GM18870 (cell line): ENCODE data around the gene PDE6A.
A peak's percentile ranks its signal among the peaks of the same experiment; 100 is the strongest.

Source experiments
- ATAC-seq: cut with Tn5 transposase; IDR thresholded peaks from one replicate; pipeline ENCODE4 v1.9.1; 2021; ENCODE audit warnings: moderate library complexity; ENCODE audit not compliant: unreplicated experiment

Gene PDE6A

GRCh38 chr5:149820536-149821510 lies 123.8 kb downstream of the PDE6A start:
- no peak for ATAC-seq

- ATAC-seq: no peak
These were observed 124.6 kb downstream of the PDE6A start for GRCh38 chr5:149820012-149820411.

- ATAC-seq: no peak
These were observed 126.5 kb downstream of the PDE6A start for GRCh38 chr5:149818116-149818515.

- no peak for ATAC-seq
These were observed 127.0 kb downstream of the PDE6A start for GRCh38 chr5:149817539-149818060.

- ATAC-seq: no peak
These were observed 127.9 kb downstream of the PDE6A start for GRCh38 chr5:149816661-149817060.

GRCh38 chr5:149811453-149811852 lies 133.1 kb downstream of the PDE6A start:
- ATAC-seq: peak; percentile 47

GRCh38 chr5:149810856-149811255 lies 133.7 kb downstream of the PDE6A start:
- ATAC-seq: no peak

GRCh38 chr5:149809931-149810691 lies 134.5 kb downstream of the PDE6A start:
- ATAC-seq: no peak

GRCh38 chr5:149808264-149808982 lies 136.2 kb downstream of the PDE6A start:
- ATAC-seq: no peak
